Measurements from ENCODE around the gene EXOC6. TPM values are rescaled to one million over a fixed set of nuclear protein-coding genes. Genes with fewer than 3 reads are reported as not detected.

The EXOC6 gene
- total RNA-seq, 4 donors from 2014 or later, result 9.8 to 25.9 (median 10.9) TPM

- DNase-seq (ENCODE audit: low spot score), result no peak
- no peak for ATAC-seq (ENCODE audit: low FRiP score)
- no peak for TF ChIP-seq CTCF (IDR thresholded peaks at IDR 0.05)
Observed at GRCh38 chr10:92810934-92811532, 37.3 kb upstream of the EXOC6 start.

DNA sequence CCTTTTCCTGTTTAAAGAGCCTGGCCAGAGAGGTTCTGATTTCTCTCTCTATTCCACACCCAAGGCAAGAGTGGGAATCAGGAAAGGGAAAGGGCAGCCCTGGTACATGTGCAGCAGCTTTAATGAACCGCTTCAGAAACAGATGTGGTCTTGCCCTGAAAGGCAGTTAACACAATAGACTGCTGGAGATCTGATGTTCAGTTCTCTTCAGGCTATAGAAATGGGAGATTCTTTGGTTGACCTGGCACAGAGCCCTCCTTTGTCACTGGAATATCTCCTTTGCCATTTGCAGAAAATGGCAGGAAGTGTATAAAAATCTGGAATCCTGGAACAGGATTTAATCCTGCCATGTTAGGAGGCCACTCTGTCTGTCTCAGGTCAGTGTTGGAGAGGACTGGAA lies 36.3 kb upstream of the EXOC6 start:
- TF ChIP-seq CTCF (IDR thresholded peaks at IDR 0.05), result no peak
- no peak for ATAC-seq (ENCODE audit: low FRiP score)
- DNase-seq (ENCODE audit: low spot score), result no peak

DNA sequence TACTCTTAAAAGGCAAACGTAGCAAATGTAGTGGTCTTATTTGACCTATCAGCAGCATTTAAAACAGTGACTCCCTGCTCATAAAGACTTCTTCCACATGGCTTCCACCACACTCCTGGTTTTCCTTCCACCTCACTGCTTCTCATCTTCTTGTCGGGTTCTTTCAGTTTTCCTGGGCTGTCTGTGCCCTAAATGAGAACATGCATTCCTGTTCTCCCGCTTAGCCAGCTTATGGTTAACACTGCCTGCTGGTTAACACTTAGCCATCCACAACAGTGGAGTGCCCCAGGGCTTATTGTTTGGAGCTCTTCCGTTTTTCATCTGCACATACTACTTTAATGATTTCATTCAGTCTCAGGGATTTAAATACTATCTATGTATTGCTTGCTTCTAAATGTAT lies 34.3 kb upstream of the EXOC6 start:
- DNase-seq (ENCODE audit: low spot score) (no peak), ATAC-seq (ENCODE audit: low FRiP score) (no peak)
- no peak for TF ChIP-seq CTCF (IDR thresholded peaks at IDR 0.05)

GRCh38 chr10:92814790-92815189 lies 33.5 kb upstream of the EXOC6 start:
- no peak for TF ChIP-seq CTCF (IDR thresholded peaks at IDR 0.05)
- DNase-seq (ENCODE audit: low spot score) (no peak), ATAC-seq (ENCODE audit: low FRiP score) (no peak)

- DNase-seq (ENCODE audit: low spot score) (no peak), ATAC-seq (ENCODE audit: low FRiP score) (no peak)
- no peak for TF ChIP-seq CTCF (IDR thresholded peaks at IDR 0.05)
Observed at GRCh38 chr10:92816091-92816531, 32.2 kb upstream of the EXOC6 start.

DNA sequence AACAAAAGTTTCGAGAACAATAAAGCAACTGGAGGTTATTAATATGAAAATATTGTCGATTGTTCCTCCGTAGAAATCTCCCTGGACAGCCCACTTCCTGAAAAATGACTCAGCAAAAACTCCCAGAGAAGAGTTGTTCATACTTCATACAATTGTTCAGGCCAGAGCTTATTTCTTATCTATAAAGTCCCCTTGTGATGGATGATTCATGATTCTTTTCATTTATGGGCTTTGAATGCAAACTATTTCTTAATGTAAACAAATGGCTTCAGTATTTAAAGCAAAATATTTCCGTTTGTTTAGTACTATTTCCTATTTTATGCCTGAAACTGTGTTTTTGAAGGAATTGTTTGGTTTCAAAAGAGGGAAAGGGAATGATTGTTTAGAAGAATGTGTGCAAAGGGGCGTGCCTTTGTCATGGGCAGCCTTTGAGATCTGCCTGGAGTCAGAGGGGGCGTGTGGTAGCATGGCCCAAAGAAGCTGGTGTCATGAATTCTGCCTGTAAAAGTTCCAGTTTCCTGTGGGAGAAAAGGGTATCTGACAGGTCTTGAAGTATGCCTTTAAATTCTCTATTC lies 26.2 kb upstream of the EXOC6 start:
- no peak for TF ChIP-seq CTCF (IDR thresholded peaks at IDR 0.05)
- no peak for DNase-seq (ENCODE audit: low spot score)
- no peak for ATAC-seq (ENCODE audit: low FRiP score)

- no peak for ATAC-seq (ENCODE audit: low FRiP score)
Observed at GRCh38 chr10:92822964-92823363, 25.4 kb upstream of the EXOC6 start.

More at GRCh38 chr10:92822964-92823363, 25.4 kb upstream of the EXOC6 start:
- DNase-seq (ENCODE audit: low spot score), result no peak
- TF ChIP-seq CTCF (IDR thresholded peaks at IDR 0.05), result no peak

All from omental fat pad (tissue), 4 donors.